Stimulated activated CD8-positive, alpha-beta memory T cell treated with anti-CD3 and anti-CD28 coated beads, Interleukin-15, amount 100 ng/mL, for 24 hours (primary cell): ENCODE measurements around the gene RFTN2.
"Not testable (repeated sequence)": the region's sequence is repeated elsewhere in the genome, so short reads cannot be mapped to it uniquely, and the experiment has no call there.

Experiments
- DNase-seq: peaks from one replicate; pipeline ENCODE4 v3.0.0-alpha.2; 2020; ENCODE audit warnings: low read depth

Gene RFTN2

DNA sequence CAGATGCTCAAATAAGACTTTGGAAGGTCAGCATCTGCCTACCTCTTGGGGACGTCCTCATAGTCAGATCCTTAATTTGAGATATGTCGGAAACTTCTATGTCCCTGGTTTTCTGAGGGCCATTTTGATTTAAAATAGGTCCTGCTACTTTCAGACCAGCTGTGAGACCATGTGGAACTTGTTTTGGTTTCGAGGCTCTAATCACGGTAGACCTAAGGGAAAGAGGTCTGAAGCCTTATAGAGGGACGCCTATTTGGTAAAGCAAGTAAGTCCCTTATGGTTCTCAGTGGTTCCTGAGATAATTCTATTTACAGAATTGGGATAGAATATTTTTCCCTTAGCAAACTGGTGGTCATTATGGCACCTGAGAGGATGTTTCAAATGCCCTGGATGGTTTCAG lies 75.1 kb downstream of the RFTN2 start:
- no peak for DNase-seq

DNA sequence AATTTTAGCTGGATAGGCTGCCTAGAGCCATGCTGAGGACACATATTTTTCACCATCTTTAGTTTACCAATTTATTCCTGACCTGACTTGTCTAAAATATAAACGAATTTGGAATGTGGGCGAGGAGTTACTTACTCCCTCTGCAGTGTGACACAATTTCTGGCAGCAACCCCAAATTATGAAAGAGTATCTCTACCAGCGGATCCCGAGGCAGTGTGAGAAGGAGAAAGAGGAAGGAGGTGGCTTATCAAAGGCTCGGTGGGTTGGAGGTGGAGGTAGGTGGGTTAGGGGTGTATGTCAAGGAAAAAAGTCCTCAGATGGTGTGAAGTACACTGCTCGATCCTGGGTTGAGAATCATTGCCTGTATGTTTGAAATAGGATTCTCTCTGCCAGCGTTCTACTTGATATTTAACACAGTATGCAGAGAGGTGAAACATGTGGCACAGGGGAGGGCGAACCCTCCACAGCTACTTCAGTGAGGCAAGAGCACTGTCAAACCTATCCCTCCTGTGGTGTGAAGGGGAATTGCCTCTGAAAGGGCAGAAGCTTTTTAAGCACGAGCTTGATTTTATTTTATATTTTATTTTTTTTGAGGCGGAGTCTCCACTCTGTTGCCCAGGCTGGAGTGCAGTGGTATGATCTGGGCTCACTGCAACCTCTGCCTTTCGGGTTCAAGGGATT lies 76.0 kb downstream of the RFTN2 start:
- no peak for DNase-seq

DNA sequence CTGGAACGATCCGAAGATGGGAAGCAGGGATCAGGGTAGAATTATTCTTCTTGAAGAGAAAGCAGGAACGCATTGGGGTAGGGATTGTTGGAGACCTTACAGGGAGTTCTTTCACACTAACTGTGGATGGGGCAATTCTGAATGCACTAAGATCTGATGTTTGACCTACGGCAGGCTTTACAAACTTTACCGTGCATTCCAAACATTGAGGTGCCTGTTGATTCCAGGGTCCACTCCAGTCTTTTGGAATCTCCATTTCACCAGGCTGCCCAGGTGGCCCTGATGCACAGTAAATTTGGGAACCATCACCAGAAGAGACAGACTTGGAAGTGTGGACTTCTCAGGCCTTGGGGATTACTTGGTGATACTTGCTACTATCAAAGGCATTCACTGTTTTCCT lies 76.9 kb downstream of the RFTN2 start:
- no peak for DNase-seq

DNA sequence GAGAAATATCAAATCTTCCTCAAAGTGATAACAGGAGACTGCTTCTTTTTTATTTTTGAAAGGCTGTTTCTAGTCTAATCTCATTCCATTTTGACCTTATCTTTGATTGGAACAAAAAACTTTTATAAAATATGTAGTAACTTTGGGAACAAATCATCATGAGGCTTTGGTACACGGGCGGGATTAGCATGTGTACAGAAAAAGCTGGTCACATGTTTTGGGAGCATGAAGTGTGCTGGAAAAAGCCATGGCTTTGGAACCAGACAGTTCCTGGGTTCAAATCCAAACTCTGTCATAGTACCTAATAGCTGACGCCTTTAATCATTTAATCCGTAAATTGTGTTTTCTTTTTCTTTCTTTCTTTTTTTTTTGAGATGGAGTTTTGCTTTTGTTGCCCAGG lies 78.2 kb downstream of the RFTN2 start:
- no peak for DNase-seq

DNA sequence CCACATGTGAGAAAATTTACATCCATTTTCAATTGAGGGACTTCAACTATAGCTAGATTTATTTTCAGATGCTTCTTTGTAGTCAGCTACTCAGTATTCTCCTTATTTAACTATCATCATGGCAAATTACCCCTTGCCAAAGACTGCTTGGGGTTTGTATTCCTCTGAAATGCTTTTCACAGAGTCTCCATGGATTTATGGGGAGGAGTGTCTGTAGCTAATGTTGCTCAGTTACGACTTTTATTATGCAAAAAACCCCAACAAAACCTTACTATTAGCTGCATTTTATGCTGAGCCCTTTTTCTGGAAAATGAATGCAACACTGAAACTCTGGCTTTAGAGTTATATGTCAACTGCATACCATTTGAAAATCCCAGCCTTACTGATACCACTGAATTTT lies 78.6 kb downstream of the RFTN2 start:
- DNase-seq, result no peak

DNA sequence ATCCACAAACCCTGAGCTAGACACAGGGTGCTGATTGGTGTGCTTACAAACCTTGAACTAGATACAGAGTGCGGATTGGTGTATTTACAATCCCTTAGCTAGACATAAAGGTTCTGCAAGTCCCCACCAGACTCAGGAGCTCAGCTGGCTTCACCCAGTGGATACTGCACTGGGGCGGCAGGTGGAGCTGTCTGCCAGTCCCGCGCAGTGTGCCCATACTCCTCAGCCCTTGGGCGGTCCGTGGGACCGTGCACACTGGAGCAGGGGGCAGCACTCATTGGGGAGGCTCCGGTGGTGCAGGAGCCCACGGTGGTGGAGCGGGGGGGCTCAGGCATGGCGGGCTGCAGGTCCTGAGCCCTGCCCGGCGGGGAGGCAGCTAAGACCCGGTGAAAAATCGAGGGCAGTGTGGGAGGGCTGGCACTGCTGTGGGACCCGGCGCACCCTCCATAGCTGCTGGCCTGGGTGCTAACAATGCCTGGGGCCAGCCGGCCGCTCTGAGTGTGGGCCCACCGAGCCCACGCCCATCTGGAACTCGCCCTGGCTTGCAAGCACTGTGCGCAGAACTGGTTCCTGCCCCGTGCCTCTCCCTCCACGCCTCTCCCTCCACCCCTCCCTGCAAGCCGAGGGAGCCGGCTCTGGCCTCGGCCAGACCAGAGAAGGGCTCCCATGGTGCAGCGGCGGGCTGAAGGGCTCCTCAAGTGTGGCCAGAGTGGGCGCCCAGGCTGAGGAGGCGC lies 83.9 kb downstream of the RFTN2 start:
- no peak for DNase-seq

DNA sequence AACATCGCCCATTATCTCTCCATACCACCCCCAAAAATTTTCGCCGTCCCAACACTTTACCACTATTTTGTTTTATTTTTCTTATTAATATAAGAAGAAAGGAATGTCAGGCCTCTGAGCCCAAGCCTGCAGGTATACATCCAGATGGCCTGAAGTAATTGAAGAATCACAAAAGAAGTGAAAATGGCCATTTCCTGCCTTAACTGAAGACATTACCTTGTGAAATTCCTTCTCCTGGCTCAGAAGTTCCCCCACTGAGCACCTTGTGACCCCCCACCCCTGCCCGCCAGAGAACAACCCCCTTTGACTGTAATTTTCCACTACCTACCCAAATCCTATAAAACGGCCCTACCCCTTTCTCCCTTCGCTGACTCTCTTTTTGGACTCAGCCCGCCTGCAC lies 88.1 kb downstream of the RFTN2 start:
- DNase-seq, result not testable (repeated sequence)

DNA sequence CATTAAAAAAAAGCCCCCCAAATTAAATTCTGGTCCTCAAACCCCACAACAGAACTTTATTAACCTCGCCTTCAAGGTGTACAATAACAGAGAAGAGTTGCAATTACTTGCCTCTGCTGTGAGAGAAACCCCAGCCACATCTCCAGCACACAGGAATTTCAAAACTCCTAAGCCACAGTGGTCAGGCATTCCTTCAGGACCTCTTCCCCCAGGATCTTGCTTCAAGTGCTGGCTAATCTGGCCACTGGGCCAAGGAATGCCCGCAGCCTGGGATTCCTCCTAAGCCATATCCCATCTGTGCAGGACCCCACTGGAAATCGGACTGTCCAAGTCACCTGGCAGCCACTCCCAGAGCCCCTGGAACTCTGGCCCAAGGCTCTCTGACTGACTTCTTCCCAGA lies 95.2 kb downstream of the RFTN2 start:
- DNase-seq, result not testable (repeated sequence)

DNA sequence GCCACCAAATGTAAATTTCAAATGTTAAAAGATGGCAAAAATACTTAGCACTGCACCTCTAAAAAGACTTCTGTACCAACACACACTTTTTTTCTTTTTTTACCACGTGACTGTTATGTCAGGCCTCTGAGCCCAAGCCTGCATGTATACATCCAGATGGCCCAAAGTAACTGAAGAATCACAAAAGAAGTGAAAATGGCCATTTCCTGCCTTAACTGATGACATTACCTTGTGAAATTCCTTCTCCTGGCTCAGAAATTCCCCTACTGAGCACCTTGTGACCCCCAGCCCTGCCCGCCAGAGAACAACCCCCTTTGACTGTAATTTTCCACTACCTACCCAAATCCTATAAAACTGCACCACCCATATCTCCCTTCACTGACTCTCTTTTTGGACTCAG lies 97.1 kb downstream of the RFTN2 start:
- DNase-seq, result not testable (repeated sequence)

DNA sequence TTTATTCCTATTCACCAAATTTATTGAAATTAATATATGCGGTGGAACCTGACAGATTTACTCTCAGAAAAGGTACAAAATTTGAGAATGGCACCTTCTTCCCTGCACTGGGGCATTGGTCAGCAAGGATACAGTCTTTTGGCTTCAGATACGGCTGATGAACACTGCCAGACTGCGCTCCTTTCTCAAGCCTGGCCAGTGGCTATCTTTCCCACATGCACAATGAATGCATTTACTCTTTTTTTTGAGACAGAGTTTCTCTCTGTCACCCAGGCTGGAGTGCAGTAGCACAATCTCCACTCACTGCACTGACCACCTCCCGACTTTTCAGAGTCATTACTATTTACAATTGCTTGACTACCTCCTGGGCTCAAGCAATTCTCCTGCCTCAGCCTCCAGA lies 97.9 kb downstream of the RFTN2 start:
- DNase-seq, result no peak

DNA sequence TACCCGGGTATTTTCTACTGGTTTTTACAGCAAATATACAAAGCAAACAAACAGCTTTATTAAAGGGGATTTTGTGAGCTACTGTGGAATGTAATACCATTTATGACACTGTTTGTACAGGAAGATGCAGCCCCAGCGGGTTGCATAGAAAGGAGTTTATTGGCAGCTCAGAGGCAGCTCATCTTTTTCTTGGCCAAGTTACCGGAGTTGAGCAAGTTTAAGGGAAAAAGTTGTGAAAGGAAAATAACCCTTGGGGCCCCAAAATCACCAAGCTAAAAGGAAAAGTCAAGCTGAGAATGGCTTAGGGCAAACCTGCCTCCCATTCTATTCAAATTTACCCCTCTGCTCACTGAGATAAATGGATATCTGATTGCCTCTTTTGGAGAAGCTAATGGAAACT lies 98.8 kb downstream of the RFTN2 start:
- no peak for DNase-seq

DNA sequence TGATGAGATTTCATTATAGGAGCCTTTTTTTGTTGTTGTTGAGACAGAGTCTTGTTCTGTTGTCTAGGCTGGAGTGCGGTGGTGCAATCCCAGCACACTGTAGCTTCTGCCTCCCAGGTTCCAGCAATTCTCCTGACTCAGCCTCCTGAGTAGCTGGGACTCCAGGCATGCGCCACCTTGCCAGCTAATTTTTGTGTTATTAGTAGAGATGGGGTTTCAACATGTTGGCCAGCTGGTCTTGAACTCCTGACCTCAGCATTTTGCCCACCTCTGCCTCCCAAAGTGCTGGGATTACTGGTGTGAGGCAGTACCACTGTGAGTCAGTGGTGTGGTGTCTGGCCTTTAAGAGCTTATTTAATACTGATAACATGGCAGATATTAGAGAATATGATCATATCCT lies 99.4 kb downstream of the RFTN2 start:
- no peak for DNase-seq

DNA sequence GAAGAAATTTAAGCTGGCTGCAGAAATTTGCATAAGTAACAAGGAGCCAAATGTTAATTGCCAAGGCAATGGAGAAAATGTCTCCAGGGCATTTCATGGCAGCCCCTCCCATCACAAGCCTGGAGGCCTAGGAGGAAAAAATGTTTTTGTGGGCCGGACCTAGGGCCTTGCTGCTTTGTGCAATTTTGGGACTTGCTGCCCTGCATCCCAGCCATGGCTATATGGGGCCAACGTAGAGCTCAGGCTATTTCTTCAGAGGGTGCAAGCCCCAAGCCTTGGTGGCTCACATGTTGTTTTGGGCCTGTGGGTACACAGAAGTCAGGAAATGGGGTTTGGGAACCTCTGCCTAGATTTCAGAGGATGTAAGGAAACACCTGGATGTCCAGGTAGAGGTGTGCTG lies 101.8 kb downstream of the RFTN2 start:
- no peak for DNase-seq

DNA sequence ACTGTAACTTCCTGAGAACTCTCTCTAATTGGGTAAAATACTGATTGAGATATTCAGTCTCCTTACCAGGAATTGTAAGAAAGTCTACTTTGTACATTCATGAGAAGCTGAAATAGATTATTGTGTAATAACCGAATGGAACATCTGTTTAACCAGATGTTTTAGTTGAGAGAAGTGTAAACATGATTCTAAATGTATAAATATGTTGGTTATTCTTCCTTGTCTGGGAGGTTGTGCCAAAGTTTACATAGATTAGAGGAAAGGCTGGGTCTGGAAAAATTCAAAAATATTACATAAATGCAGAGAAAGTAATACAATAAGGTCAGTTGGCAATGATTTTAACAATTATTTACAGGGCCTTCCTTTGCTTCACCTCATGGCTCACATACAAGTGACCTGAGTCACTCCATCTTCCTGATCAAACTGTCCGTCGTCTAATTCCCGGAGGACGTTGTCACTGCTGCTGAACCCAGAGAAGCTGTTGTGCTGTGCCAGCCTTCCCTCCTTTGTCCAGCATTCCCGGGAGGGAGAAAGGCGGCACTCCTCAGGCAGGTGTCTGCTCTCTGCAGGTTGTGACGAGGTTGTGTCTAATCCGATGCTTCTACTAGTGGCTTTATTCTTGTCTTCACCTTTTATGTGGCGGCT lies 103.6 kb downstream of the RFTN2 start:
- no peak for DNase-seq

DNA sequence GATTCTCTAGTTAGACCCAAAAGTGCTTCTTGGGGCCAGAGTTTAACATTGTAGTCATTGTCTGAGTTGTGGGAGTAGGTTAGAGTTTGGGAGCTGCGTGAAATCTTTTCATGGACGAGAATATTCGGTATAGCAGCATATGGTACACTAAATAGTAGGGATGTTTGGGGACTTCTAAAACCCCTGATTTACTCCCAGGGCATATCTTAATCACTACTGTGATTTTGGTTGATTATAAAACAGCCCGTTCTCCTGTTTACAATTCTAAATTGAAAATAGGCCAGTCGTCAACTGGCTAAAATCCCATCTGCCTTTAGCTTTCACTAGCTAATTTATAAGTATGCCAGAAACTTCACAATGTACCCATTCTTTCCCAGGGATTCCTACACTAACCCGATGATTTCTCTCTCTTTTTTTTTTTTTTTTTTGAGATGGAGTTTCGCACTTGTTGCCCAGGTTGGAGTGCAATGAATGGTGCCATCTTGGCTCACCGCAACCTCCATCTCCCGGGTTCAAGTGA lies 115.2 kb downstream of the RFTN2 start:
- no peak for DNase-seq

DNA sequence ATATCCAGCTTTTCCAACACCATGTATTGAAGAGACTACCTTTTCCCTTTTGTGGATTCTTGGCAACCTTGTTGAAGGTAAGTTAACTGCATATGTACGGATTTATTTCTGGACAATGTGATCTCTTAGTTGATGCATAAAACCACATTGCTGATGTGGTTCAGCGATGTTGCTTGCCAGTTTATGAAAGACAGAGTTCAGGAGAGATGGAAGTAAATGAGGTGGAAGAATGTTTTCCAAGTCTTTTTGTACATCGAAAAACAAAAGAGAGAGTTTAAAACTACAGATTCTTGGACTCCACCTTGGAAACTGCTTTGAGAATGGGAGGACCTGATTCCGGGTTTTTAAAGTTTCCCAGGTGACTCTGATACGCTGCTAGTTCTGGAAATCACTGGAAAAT lies 115.7 kb downstream of the RFTN2 start:
- no peak for DNase-seq

DNA sequence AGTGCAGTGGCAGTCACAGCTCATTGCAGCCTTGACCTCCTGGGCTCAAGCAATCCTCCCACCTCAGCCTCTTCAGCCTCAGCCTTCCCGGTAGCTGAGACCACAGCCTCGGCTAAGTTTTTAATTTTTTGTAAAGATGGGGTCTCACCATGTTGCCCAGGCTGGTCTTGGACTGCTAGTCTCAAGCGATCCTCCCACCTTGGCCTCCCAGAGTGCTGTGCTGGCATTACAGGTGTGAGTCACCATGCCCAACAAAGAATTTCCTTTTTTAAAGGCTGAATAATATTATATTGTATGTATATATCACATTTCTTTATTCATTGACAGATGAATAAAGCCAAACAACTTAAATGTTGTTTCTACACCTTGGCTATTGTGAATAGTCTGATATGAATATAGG lies 117.0 kb downstream of the RFTN2 start:
- no peak for DNase-seq

DNA sequence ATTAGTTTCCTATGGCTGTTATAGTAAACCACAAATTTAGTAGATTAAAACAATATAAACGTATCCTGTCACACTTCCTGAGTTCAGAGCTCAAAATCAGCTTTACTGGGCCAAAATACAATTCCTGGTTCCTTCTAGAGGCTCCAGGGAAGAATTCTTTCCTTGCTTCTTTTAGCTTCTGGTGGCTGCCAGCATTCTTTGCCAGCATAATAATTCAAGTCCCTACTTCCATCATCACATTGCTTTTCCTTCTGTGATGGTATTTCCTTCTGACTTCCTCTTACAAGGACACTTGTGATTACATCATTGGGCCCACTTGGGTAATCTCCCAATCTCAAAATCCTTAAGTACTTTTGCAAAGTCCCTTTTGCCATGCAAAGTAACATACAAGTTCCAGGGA lies 118.9 kb downstream of the RFTN2 start:
- DNase-seq, result no peak

DNA sequence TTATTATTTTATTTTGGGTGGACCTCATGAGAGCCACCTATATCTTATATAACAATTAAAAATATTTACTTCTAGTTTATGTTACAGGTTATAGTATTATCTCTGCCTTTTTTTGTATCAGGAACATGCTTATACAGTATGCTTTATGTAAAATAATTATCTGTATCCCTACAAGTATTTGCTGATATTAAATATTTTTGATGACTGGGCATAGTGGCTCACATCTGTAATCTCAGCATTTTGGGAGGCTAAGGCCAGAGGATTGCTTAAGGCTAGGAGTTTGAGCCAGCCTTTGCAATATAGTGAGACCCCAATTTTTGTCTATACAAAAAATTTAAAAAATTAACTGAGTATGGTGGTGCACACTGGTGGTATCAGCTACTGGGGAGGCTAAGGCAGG lies 119.9 kb downstream of the RFTN2 start:
- no peak for DNase-seq

DNA sequence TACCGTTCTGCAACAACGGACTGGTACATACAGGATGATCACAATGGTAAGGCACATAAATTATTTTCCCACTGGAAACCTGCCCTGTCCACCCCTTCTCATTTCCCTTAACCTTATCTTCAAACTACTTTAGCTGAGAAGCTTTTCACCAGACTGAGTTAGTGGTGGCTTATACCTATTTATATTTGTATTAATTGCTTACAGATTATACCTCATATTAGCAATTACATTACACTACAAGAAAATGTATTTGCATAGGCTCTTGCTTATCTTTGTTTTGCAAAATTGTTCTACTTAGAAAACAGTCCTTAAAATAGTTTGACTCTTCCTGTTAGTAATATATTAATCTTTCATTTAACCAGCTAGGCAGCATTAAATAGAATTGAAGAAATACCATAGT lies 124.1 kb downstream of the RFTN2 start:
- not testable (repeated sequence) for DNase-seq

DNA sequence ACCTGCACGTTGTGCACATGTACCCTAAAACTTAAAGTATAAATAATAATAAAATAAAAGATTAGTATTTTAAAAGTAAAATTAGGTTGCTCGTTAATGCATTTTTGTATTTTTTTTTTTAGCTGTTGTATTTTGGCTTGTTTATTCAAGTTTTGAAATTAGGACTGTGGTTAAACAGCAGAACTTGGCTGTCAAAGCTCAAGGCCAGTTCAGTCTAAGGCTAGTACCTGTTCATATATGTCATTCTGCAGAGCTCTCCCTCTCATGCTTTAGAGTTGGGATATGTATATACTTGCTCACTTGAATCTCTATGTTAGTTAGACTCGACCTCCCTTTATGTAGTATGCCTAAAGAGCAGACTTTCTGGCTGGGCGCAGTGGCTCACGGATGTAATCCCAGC lies 126.8 kb downstream of the RFTN2 start:
- DNase-seq, result no peak

DNA sequence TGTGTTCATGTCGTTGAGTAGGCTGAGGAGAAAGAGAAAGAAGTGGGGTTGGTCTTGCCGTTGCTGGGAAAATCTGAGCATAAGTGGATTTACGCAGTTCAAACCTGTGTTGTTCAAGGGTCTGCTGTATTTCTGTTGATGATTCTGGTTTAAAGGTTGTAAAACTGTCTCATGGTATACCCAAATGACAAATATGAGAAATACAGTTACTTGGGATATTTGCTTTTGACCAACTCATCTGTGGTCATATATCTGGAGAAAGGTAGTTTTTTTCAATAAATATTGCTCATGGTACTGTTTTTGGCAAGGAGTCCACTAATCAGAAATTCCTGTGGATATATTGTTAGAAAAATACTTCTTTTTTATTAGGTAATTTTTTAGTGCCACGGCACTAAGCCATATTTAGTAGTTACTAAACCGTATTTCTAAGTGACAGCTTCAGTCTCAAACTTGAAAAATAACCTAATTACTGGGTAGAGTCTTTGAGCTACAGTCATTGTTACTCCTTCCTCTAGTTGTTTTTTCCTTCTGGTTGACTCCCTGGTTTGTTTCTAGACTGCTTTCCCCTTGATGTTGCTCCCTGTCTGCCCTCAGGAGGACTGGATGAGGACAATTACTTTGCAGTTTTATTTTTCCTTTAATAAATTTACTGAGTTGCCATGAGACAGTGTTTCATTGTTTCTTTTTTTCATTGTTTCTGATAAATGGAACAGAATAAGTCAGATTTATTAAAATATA lies 128.1 kb downstream of the RFTN2 start:
- DNase-seq, result no peak

DNA sequence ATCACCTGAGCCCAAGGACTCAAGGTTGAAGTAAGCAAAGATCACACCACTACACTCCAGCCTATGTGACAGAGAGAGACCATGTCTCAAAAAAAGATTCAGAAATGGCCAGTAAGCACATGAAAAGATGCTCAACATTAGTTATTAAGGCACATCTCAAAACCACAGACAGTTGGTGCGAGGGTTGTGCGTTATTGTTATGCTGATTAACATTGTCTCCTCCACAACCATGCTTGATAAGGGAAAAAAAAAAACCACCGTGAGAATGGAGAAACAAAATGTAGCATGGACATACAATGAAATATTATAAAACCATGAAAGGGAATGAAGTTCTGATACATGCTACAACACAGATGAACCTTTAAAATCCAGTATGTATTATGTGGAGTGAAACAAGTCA lies 132.2 kb downstream of the RFTN2 start:
- no peak for DNase-seq
